Measurements from ENCODE around the gene RUSF1. TPM values are rescaled to one million over a fixed set of nuclear protein-coding genes. Genes with fewer than 3 reads are reported as not detected.
A peak's percentile ranks its signal among the peaks of the same experiment; 100 is the strongest.

RUSF1 gene
- total and polyA plus RNA-seq, 2 donors from 2014 or later: 51.8 to 69.2 TPM

GRCh38 chr16:31491778-31492418 is 16.3 kb downstream of the RUSF1 start:
- Histone ChIP-seq H3K9me3 (ENCODE audit: control insufficient read depth in 2 of 3, insufficient read depth in 1 of 3, low read length in 3 of 3) (no peaks in the 10 kb centered on the region), H3K4me3 (ENCODE audit: low read length in 3 of 3) (no peak overlapping the region), H3K9ac (ENCODE audit: low read length in 3 of 3) (no peak overlapping the region), H3K4me1 (ENCODE audit: control insufficient read depth in 2 of 3, insufficient read depth in 2 of 3, low read depth in 1 of 3, low read length in 3 of 3) (peaks cover 0 to 15% (median 0%) of the 10 kb centered on the region in 3 donors), H3K27me3 (ENCODE audit: control insufficient read depth, insufficient read depth, low read length) (no peaks in the 10 kb centered on the region), H3K27ac (ENCODE audit: low read depth in 2 of 2, low read length in 2 of 2) (no peak overlapping the region), H3K36me3 (ENCODE audit: control insufficient read depth in 2 of 3, insufficient read depth in 3 of 3, low read length in 3 of 3) (peaks cover 3 to 18% (median 4%) of the 10 kb centered on the region in 3 donors)
- no peak for TF ChIP-seq CTCF (IDR thresholded peaks at IDR 0.05; ENCODE audit: borderline replicate concordance, extremely low read depth, insufficient read depth)
- FAIRE-seq (no peak), DNase-seq (peak in 1 of 5 donors; percentile 35)
- intact Hi-C loops (cut with DNase I): no loop called here

- Histone ChIP-seq H3K9ac (ENCODE audit: low read length in 3 of 3) (no peak overlapping the region), H3K36me3 (ENCODE audit: control insufficient read depth in 2 of 3, insufficient read depth in 3 of 3, low read length in 3 of 3) (peaks cover 0 to 18% (median 4%) of the 10 kb centered on the region in 3 donors), H3K27ac (ENCODE audit: low read depth in 2 of 2, low read length in 2 of 2) (no peak overlapping the region), H3K27me3 (ENCODE audit: control insufficient read depth, insufficient read depth, low read length) (no peaks in the 10 kb centered on the region), H3K4me1 (ENCODE audit: control insufficient read depth in 2 of 3, insufficient read depth in 2 of 3, low read depth in 1 of 3, low read length in 3 of 3) (peaks cover 0 to 15% (median 0%) of the 10 kb centered on the region in 3 donors), H3K9me3 (ENCODE audit: control insufficient read depth in 2 of 3, insufficient read depth in 1 of 3, low read length in 3 of 3) (no peaks in the 10 kb centered on the region), H3K4me3 (ENCODE audit: low read length in 3 of 3) (no peak overlapping the region)
- intact Hi-C loops (cut with DNase I): no loop called here
- no peak for TF ChIP-seq CTCF (IDR thresholded peaks at IDR 0.05; ENCODE audit: borderline replicate concordance, extremely low read depth, insufficient read depth)
- peak in 1 of 5 donors; percentile 66 for DNase-seq
- FAIRE-seq: no peak
These were observed 18.3 kb downstream of the RUSF1 start for GRCh38 chr16:31489616-31490584.

GRCh38 chr16:31489298-31489564 is 19.0 kb downstream of the RUSF1 start:
- Histone ChIP-seq H3K4me1 (ENCODE audit: control insufficient read depth in 2 of 3, insufficient read depth in 2 of 3, low read depth in 1 of 3, low read length in 3 of 3) (peaks cover 0 to 15% (median 0%) of the 10 kb centered on the region in 3 donors), H3K27me3 (ENCODE audit: control insufficient read depth, insufficient read depth, low read length) (no peaks in the 10 kb centered on the region), H3K36me3 (ENCODE audit: control insufficient read depth in 2 of 3, insufficient read depth in 3 of 3, low read length in 3 of 3) (peaks cover 0 to 18% (median 4%) of the 10 kb centered on the region in 3 donors), H3K27ac (ENCODE audit: low read depth in 2 of 2, low read length in 2 of 2) (no peak overlapping the region), H3K9me3 (ENCODE audit: control insufficient read depth in 2 of 3, insufficient read depth in 1 of 3, low read length in 3 of 3) (no peaks in the 10 kb centered on the region), H3K9ac (ENCODE audit: low read length in 3 of 3) (no peak overlapping the region), H3K4me3 (ENCODE audit: low read length in 3 of 3) (no peak overlapping the region)
- DNase-seq: no peak
- intact Hi-C loops (cut with DNase I): no loop called here
- FAIRE-seq: no peak
- no peak for TF ChIP-seq CTCF (IDR thresholded peaks at IDR 0.05; ENCODE audit: borderline replicate concordance, extremely low read depth, insufficient read depth)
